GM18861 (cell line): ENCODE measurements around the gene SLC16A11.
"Not testable (repeated sequence)": the region's sequence is repeated elsewhere in the genome, so short reads cannot be mapped to it uniquely, and the experiment has no call there.

Experiments used
- ATAC-seq: cut with Tn5 transposase; IDR thresholded peaks from one replicate; pipeline ENCODE4 v1.9.1; 2021; ENCODE audit not compliant: unreplicated experiment

The SLC16A11 gene

GRCh38 chr17:7058831-7059447 is 15.0 kb upstream of the SLC16A11 start:
- no peak for ATAC-seq

GRCh38 chr17:7056386-7056785 is 12.5 kb upstream of the SLC16A11 start:
- ATAC-seq, result no peak

GRCh38 chr17:7050583-7050982 is 6.7 kb upstream of the SLC16A11 start:
- ATAC-seq, result not testable (repeated sequence)

- no peak for ATAC-seq
Measured at GRCh38 chr17:7048968-7049367, 5.1 kb upstream of the SLC16A11 start.

GRCh38 chr17:7047566-7047965 is 3.7 kb upstream of the SLC16A11 start:
- ATAC-seq, result no peak

- not testable (repeated sequence) for ATAC-seq
Measured at GRCh38 chr17:7046725-7047397, 3.0 kb upstream of the SLC16A11 start.

DNA sequence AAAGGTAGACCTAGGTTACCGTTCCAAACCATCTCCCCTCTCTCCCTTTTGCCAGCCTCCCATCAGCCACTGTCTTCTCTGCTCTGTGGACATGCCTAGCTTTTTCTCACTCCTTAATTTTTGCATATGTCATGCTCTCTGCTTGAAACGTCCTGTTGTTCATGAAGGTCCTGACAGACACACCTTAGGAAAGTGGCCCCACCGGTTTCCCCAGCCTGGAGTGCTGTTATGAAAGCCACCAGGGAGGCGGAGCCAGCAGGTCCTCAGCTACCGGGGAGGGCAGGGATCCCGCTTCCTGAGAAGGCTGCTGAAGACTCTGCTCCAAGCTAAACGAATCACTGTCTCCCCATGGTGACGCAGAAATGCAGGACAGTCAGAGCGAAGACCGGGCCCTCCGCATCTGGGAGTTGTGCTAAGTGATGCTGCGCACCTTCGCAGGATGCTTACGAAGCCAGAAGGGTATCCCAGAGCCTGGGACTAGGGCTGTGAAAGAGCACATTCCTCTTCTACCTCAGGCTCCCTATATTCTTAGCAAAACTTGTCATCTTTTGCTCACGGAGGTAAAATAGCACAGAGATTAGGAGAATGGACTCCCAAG is 2.3 kb upstream of the SLC16A11 start:
- ATAC-seq, result no peak

DNA sequence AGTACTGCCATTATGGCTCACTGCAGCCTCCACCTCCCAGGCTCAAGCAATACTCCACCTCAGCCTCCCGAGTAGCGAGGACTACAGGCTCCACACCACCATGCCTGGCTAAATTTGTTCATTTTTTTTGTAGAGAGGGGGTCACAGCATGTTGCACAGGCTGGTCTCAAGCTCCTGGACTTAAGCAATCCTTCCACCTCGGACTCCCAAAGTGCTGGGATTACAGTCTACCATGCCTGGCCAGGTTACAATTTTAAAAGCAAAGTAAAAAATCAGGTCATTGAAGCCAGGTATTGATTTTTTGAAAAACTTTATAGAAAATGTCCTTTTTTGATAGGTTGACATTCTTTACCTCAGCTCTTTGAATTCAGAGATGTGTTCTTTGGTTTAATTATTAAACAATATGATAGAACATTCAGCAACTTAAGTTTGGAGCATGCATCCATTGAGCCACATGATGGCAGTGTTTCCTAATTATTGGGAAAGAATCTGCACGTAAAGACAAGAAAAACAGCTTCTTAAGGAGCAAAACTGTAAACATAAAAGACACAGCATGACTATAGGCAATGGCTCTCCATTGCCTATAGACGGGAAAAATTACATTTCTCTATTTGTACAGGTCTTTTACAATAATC is 1.7 kb upstream of the SLC16A11 start:
- ATAC-seq, result no peak

DNA sequence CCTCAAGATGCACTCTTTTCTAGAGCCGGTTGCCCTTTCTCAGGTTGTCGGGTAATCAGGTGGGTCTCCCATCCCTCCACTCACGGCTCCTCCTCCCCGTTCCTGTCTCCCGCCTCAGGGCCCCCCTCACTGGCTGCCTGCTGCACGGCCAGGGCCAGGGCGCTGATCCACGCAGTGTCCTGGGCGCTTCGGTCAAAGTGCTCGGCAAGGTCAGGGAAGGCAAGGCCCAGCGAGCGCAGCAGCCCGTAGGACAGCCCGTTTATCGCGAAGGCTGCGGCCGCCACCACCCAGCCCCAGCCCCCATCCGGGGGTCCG is 753 bp downstream of the SLC16A11 start:
- ATAC-seq, result no peak

DNA sequence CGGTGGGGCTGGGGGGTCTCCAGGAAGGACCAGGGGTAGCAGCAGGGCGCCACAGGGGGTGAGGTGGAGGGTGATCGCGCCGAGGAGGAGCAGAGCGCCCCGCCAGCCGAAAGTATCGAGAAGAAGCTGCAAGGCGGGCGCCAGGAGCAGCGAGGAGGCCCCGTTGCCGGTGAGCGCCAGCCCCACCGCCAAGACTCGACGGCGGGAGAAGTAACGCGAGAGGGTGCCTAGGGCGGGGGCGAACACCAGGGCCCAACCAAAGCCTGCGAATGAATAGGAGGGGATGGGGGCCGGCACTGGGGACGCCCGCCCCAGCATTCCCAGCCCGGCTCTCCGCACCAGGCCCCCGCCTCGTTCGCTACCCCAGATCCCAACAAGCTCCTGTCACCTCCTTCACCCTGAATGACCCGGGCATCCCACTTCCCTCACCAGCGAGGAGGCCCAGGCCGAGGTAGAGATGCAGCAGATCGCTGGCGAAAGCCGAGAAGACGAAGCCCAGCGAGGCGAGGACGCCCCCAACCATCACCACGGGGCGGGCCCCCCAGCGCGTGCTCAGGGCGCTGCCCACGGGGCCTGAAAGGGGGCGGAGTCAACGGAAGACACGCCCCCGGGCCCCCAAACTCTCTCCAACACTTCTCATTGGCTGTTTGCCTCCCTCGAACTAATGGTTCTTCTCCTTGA is 1.3 kb downstream of the SLC16A11 start:
- ATAC-seq, result no peak

DNA sequence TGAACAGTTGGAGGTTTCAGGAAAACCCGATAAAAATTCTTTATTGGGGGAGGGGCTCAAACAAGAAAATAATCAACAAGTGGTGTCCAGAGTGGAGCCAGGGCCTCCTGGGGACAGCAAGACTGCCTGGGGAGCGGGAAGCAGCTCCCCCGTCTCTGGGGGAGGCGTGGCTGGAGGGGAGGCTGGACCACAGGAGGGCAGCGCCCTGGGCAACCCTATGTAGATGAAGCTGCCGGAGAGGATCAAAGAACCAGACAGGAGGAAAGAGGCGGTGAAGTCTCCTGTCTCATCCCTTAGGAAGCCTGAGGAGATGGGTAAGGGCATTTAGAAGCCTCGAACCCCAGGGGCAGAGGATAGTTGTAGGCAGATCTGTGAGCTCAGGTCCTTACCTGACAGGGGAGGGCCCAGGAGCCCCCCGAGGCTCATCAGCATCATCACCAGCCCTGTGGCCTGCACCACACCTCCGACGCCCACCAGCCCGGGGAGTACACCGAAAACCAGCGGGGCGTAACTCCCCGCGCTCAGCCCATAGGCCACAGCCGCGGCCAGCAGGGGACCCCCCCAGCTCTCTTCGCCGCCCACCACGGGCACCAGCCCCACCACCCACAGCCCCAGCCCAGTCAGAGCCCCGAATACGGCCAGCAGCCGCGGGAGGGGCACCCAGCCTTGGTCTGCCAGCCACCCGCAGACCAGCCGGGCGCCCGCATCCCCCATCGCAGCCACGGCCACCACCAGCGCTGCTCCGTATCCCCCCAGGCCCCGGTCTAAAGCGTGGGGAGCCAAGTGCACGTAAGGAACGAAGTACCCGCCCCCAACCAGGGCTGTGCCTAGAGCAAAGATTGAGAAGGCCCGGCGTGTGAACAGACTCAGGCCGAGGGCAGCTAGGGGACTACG is 2.0 kb downstream of the SLC16A11 start:
- no peak for ATAC-seq

GRCh38 chr17:7039832-7040231 is 4.1 kb downstream of the SLC16A11 start:
- ATAC-seq, result no peak

GRCh38 chr17:7038025-7038862 is 5.6 kb downstream of the SLC16A11 start:
- ATAC-seq, result no peak

DNA sequence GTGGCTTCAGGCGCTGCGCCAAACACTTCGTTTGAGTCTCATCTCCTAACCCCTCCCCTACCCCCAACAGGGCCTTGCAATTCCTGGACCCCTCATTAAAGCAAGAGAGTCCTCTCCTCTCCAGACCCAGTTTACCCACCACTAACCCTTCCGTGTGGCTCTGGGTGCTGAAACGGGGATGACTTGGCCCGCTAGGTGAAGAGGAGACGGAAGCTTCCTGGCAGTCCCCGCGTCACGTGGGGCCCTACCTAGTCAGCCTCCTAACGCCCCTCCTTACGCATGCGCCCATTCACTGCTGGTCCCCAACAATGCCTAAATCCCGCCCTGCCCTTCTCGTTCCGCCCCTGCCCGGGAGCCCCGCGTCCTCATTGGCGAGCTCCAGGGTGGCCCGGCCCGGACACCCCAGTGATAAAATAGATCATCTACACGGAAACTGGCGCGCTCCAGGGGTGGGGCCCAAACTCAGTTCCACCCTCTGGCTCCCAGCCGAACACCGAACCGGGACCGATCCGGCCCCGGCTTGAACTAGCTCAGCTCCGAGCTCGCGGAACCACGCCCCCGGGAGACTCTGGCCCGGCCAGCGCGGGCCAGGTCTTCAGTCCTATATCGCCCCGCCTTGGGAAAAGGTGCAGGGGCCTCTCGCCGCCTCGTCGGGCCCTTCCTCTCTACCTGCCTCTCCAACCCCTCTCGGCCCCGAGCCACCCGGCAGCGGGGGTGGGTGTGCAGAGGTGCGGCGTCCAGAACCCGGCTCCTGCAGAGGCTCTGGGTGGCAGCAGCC is 8.1 kb downstream of the SLC16A11 start, which contains the start of gene SLC16A13:
TSS of gene SLC16A13 (plus strand) at position 425 of the 778 bp plus-strand sequence. CDS start 368 bp downstream, outside the sequence.
- ATAC-seq, result peak; percentile 81

DNA sequence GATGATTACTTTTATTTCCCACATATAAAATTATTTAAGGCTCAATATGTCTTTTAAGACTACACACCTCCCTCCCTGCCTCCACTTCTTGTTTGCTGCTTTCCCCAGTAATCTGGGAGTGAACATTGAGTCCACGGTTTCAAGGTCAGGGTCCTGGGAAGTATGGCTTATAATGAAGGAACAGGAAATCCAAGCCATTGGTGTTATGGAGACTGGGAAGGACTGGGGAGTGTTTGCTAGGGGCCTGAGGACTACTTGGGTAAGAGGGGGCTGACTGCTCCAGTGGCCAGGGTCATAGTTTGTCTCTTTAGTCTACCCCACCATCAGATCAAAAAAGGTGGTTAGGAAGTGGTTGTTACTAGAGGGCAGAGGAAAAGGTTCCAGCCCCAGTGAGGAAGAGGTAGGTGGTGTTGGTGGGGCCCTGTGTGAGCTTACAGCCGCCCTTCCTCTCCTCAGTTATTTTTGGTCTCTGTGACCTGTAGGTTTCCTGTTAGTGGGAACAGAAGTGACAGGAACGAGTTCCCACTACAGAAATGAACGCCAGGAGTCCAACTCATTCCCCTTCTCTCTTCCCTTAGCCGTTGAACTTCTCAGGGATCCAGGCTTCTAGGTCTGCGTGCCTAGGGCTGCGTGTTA is 8.8 kb downstream of the SLC16A11 start:
- no peak for ATAC-seq

DNA sequence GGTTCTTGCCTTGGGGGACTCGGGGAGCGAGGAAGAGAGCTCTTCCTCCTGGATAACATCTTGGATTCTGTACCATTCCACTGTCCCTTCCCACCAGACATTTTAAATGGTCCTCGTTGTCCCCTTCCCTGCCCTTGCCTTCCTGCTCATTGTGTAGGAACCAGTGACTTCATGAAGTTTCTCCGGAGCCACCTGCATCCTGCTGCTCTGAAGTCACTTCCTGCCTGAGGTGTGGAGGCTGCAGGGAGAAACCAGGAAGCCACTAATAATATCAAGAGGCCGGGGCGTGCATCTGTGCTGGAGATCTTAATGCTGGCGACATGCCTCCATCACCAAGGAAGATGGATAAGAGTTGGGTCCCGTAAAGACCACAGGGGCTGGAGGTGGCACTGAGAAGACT is 14.2 kb downstream of the SLC16A11 start:
- ATAC-seq, result no peak

GRCh38 chr17:7029096-7029495 is 14.8 kb downstream of the SLC16A11 start:
- no peak for ATAC-seq

DNA sequence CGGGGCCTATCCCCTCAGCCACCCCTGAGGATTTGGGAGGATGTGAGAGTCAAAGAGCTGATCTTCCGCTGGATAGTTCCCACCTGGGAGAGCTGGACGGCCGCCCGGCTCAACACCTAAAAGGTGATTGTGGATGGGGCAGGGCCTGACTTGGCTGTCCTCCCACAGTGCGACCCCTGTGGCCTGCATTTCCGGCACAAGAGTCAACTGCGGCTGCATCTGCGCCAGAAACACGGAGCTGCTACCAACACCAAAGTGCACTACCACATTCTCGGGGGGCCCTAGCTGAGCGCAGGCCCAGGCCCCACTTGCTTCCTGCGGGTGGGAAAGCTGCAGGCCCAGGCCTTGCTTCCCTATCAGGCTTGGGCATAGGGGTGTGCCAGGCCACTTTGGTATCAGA is 16.6 kb downstream of the SLC16A11 start:
- no peak for ATAC-seq
